GM12865 (cell line): ENCODE data around the gene LONP2.

Source experiments
- DNase-seq: peaks from one replicate; pipeline ENCODE4 v3.0.0; 2010; ENCODE audit warnings: low read depth
- H3K4me3 ChIP-seq: 2 replicates; pipeline ENCODE4 v1.5.1; 2011; ENCODE audit warnings: mild to moderate bottlenecking, low read depth, low read length, control low read depth
- CTCF ChIP-seq: IDR thresholded peaks from 2 replicates; pipeline ENCODE4 v1.5.1; 2011; ENCODE audit warnings: low read length, control low read depth, low read depth, inconsistent platforms; ENCODE audit not compliant: insufficient read depth; ENCODE audit errors: missing control alignments

Gene LONP2

DNA sequence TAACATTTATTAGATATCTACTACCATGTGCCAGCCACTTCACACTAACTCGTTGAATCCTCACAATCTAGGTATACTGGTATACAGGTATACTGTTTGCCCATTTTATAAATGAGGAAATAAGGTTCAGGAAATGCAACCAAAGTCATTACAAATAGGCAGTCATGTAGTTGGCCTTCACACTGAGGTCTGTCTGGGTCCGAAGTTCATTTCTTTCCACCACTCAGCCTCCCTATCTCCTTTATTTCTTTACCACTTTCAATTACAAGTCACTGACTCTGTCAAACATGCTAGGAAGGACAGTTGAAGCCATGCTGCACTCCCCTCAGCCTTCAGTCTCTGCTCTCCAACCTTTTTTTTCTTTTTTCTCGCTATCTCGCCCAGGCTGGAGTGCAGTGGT lies 161.8 kb downstream of the LONP2 start:
- TF ChIP-seq CTCF = no peak
- no peak for DNase-seq
- H3K4me3 ChIP-seq = no peak overlapping the region
